Right renal cortex interstitium (tissue), 3 donors: ENCODE measurements around the gene PTPA. TPM values are rescaled to one million over a fixed set of nuclear protein-coding genes. Genes with fewer than 3 reads are reported as not detected.

ENCODE experiments used
- DNase-seq, 3 donors: peaks; one replicate each; pipeline ENCODE4 v3.0.0-alpha.2; 2013; ENCODE audit warnings: low read depth in 3 of 3, low spot score in 2 of 3
- polyA plus RNA-seq, 3 donors: library from polyadenylated mRNA; unstranded; fragments of 120-200 nt; gene quantifications; one replicate each; pipeline ENCODE4 v1.2.1, GENCODE V29; 2013; ENCODE audit not compliant: insufficient read length in 3 of 3

The PTPA gene
- polyA plus RNA-seq, 3 donors = 116 to 119 (median 119) TPM

DNA sequence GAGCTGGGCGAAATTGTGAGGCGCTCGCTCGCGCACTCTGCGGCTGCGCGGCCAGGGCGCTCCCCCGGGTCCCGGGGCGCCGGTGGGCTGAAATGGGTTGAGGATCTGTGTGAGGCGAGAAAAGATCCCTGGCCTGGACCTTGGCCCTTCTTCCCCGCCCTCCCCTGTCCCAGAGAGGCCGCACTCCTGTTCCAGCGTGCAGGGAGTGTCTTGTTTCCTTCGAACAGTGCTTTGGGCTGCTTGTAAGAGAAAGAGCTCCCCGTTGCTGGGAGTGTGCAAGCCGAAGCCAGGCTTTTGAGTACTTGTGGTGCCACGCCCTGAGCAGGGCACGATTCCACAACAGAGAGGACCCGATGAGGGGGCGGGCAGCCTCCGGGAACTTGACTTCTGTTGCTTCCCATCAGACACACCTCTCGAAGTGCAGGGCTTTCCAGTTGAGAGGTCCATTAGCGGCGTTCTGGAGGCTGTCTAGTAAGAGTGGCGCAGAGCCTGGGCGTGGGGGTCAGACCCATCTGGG, 29.8 kb upstream of the PTPA start:
- no peak for DNase-seq

DNA sequence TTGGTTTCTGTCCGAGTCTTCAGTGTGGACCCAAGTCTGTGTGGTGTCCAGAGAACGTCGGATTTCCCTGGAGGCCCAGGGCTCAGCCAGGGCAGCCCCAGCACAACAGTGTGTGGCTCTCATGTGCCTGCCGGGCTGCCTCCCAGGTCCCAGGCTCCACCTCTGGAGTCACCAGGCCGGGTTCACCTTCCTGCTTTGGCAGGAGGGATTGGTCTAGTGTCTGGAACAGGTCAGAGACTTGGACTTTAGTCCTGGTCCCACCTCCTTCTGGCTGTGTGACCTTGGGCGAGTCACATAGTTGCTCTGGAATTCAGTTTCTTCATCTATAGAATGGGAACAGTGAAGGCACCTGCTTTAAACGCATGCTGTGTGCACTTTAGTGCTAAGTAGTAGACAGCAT, 27.1 kb upstream of the PTPA start:
- no peak for DNase-seq

DNA sequence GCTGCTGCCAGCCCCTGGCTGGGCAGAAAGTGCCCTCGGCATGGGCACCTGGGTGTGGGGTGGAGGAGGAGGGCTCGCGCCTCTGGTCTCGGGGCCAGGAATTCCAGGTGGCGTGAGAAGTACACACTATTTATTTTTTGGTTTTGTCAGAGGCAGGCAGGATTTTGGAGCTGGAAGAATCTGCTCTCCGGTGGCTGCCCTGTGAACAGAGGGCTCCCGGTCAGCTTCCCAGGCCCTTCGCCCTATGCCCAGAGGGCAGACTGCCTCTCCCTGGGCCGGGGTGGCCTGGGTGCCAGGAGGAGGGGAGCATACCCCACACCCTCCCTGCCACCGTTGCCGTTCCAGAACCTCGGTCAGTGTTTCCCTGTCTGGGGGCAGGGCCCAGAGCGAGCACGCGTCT, 22.0 kb upstream of the PTPA start:
- DNase-seq = no peak

DNA sequence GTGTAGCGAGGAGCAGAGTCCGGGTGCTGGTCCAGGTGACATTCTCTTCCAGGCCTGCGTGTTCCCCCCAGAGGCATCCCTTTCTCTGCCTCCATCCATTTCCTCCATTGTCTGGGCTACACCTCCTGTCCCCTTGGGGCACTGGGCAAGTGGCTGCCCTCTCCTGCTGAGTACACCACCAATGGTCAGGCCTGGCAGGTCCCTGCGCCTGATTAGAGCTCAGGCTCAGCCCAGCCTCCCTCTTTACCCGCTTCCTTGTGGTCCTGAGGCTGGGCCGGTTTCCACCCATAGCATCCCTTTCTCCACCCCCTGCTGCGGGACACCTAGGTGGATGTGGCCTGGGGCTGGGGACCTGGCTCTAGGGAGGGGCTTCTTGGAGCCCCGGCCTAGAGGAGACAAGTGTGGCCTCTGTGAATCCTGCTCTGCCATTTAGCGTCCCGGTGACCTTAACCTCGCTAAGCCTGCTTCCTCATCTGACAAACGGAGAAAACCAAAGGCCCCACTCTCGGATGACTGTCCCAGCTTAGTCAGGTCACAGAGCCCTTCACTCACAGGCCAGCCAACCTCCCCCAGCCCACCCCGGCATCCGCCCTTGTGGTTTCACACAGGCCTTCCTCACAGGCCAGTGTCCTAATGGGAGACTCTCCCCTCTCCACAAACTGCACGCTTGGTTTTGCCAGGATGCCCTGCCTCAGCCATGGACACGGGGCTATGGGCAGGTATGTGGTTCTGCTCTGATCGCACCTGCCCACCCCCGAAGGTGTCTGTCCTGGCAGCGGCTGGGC, 17.4 kb upstream of the PTPA start:
- no peak for DNase-seq

DNA sequence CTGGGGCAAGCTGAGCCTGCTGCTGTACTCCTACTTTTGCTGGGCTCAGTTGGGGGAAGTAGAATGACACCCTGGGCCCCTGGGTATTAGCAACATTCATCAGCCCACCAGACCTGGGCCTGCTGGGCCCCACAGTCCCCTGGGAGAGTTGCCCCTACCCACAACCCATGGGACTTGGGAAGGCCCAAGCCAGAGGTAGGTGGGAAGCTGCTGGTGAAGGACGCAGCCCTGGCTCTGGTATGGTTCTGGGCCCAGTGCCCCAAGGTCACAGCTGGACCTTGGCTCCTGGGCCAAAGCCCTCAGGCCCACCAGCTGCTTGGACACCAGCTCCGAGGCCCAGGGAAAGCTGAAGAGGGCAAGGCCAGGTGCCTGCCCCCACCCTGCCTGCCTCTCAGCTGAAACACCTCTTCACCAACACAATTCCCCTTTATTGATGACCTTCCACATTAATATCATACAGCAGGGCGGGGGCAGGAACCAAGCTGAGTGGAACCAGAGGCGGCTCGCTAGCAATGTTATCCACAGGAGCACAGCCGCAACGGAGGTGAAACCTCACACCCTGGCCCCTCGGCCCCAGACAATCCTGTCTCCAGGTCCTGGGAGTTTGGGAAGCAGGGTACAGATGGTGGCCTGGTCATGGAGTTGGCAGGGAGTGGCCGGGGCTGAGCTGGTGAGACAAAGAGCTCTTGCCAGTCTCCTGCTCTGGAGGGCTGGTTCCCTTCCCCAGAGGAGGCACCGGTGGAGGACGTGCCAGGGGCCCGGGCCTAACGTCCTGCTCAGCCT, 16.6 kb upstream of the PTPA start:
- DNase-seq = no peak

DNA sequence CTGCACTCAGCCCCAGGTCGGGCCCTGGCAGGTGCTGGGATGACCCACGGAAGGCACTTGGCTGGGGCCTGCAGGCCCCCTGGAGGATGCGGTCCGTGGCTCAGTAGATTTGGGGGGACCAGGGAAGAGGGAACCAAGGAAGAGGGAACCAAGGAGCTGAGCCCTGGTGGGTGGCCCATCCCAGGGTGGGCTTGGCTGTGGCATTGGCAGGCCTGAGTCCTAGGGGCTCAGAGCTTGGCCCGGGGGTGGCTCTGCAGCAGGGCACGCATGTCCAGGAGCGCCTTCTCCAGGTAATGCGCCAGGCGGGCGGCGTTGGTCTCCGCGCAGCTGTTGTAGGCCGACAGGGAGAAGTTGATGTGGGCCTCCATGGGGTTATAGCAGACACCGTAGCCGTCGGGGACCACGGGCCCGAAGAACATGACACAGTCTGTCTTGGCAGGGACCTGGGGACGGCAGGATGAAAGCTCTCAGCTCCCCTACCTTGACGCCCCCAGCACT, 16.0 kb upstream of the PTPA start:
- DNase-seq = no peak

DNA sequence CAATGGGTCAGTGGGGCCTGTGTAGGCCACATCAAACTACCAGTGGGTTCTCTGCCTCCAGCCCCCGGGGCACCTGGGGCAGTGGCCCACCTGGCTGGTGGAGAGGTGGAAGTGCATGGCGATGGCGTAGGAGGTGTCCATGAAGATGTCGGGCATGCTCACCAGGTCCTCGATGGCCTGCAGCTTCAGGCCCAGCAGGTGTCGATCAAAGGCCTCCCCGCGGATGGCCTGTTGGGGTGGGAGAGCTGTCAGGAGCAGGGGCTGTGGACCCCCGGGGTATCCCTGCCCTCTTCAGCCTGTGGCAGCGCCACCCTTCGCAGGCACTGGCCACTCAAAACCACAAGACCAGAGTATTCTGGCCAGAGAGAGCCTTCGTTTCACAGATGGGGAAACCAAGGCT, 15.3 kb upstream of the PTPA start:
- no peak for DNase-seq

DNA sequence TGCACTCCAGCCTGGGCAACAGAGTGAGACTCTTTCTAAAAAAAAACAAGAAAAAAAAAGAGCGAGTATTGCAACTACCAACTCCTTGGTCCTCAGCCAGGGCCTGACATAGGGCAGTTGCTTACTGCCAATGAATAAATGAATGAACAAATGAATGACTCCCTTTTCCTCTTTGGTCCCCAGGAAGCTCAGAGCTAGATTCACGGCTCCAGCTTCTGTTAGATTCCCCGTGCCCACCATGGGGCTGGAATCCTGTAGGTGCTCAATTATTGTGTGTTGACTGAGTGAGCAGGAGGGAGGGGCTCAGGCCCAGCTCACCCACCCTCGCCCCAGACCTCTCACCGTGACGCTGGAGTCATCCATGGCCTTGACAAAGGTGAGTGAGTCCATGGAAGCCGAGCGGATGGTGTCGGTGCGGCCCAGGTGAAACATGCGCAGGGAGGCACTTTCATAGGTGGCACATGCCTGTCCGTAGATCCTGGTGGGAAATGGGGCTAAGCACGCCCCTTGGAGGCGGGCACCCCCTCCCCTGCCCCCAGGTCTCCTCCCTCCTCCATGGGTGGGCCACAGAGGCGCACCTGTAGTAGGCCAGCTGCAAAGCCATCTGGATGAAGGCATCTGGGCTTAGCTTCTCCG, 13.4 kb upstream of the PTPA start:
- no peak for DNase-seq

DNA sequence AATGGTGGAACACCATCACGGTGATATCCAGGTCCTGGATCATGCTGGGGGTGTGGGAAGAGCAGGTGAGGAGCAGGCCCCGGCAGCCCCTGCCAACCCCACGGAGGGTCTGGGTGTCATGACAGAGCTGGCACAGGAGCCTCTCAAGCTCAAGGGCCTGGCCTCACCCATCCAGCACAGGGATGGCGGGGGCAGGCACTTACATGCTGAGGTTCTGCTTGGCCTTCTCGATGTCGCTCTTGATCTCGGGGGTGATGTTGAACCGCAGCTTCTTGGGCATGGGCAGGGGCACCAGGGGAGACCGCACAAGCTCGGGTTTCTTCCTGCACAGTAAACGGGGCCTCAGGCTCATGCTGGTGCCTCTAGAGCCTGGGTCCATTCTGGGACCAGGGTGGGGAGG, 12.9 kb upstream of the PTPA start:
- DNase-seq = no peak

DNA sequence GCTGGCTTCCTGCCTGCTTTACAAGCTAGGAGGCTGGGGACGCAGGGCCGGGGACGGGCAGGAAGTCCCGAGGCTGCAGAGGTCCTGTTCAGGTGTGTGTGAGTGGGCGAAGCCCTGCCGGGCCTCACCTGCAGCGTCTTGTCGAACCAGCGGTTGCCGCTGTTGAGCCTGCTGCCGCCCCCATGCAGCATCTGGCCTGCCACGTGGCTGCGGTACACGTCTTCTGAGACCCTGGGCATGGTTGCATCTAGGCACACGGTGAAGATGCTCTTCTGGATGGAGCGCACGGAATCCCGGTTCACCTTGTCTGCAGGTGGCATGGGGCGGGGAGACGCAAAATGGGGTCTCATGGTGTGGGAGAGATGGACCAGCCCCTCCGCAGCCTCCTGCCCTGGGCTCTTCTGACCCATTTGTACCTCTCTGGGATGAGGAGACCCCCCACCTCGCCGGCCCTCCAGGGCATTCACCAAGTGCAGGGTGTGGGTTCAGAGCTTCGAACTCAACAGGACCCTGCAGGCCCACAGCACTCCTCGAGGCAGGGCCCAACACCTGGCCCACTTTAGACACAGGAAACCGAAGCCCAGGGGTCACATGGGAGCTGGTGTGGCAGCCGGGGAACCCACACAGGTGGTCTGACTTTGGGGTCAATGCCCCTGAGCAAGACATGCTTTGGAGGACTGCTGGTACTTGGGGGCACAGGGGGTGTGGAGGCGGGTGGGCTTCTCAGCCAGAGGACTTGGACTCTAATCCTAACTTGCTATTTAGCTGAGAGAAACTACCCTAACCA, 10.6 kb upstream of the PTPA start:
- no peak for DNase-seq

DNA sequence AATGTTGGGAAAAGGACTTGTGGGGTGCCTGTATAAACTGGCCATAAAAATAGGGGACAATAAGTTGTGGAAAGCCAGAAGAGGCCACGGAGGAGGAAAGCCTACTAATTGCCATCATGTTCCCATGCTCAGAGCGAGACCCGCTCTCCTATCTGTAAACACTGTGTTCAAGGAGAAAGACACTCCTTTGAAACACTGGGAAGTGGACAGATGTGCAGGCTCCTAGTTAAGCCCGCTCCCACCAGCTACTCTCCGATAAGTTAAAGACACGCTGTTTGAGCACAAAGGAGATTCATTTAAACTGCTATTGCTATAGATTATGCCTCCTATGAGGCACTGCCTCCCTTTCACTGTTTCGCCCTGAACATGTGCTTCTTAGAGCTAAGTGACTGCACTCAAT, 9.9 kb upstream of the PTPA start:
- DNase-seq = no peak

DNA sequence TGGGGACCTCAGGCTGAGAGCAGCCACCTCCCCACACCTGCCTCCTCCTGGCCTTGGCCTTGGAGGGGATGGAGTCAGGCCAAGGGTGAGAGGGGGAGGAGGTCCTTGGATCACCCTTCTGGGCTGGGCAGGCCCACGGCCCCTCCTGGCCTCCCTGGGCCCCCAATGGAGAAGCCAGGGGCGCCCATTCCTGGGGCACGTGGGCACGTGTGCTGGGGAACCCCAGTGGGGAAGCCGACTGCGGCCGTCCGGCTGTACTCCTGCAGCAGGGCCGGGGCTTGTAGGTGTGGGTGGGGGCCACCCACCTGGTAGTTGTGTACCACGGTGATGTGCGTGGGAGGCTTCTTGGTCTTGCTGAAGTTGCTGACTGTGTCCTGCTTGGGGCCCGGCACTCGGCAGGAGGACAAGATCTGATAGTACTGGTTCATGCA, 9.1 kb upstream of the PTPA start:
- DNase-seq = no peak

DNA sequence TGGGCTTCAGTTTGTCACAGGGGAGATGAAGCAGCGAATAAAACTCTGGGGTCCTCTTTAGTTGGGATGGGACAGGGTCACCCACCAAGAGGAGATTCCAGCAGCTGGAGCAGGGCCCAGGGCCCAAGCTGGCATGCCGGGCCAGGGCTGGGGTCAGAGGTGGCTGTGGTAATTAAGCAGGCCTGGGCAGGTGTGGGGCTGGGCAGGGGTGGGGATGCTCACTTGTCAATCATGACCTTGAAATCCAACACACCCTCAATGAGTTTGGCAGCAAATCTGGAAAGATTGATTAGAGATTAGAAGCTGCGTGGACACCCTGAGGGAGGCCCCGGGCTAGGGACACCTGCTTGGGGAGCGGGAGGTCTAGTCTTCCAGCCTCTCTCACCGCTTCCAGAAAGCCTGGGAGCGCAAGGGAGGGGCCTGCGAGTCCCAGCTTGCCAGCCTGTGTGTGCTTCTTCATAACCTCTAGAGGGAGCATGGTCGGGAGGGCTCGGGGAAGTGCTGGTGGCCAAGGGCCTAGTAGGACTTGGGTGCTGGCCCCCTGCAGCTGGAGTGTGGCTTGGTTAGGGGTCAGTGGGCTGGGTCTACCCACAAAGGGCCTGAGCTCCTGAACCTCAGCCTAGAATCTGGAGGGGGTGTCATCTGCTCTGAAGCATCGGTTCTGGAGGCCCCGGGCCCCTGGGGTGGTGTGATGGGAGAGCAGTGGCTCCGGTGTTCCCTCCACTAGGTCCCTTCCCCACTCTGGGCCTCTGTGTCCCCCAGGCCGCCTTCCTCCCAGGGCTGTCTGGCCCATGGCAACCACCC, 8.2 kb upstream of the PTPA start:
- no peak for DNase-seq

DNA sequence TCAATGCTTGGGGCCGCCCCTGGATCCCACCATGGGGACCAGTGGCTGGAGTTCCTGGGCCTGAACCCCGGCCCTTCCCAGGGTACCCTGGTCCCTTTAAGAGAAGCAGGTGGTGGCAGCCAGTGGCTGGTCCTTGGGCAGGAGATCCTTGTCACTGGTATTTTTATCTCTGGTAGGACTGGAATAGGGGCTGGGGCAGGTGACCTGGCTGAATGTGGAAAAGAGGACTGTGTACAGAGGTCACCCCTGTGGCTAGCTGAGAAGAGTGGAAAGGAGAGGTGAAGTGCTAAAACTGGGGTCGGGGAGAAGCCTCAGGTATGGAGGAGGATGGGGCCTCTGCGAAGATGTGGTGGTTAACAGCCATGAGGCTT, 7.6 kb upstream of the PTPA start:
- no peak for DNase-seq

DNA sequence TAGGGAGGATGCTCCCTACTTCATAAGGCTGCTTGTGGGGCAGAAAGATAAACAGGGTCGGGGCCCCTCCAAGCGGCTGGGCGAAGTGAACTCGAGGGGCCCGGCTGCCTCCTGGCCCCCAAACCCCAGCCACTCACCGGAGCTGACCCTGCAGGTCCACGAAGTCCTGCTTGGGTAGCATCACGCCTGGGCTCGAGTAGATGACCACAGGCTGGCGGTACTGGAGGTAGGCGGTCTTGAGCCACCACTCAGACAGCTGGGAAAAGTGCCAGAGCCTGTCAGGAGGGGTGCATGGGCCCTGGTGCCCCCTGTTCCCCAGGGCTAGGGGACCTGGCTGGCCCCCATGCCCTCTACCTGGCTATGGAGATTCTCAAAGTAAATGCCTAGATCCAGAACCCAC, 7.2 kb upstream of the PTPA start:
- no peak for DNase-seq

DNA sequence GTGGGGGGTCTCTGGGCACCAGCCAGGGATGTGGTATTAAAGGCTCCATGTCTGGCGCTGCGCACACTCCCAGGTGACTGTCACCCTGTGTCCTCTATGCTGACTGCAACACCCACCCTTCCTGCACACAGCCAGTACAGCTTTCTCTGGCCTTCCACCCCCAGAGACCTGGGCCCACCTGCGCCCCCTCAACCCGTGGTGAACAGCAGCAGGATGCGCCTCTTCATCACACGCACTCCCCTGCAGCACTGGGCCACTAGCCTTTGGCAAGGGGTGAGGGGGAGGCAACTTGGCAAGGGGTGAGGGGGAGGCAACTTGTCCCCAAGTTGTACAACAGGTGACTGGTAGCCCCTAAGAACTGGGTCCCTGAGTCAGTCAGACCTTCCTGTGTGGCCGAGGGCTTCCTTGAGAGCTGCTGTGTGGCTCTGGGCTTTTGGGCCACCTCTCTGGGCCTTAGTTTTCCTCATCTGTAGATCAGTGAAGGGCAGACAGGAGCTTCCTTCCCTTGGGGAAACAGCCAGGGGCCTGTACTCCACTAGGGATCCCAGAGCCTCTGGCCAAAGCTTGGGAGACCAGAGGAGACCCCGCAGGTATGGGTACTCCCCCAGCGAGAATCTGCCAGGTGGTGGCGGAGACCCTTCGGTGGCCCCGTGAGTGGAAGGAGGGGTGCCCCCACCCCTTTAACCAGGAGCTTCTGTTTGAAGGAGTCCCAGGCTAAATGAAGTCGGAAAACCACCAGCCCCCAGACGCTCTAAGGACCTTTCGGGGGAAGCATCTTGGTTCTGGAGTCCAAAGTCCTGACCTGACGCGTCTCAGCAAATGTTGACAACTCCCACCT, 5.1 kb upstream of the PTPA start:
- DNase-seq = no peak

DNA sequence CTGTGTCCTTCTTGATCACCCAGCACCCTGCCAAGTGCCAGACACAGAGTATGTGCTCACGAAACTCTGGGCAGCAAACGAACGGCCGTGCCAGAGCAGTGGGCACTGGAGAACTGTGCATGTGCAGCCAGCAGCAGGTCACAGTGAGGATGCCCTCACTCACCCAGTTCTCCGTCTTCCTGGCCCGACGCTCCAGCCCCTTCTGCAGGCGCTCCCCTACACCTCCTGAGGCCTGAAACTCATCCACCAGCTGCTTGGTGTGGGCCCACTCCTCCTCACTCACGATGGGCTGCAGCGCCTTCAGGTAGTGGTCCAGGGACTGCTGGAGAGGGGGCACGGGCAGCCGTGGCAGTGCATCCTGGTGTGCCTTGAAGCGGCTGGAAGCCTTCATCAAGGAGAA, 3.6 kb upstream of the PTPA start:
- DNase-seq = no peak

DNA sequence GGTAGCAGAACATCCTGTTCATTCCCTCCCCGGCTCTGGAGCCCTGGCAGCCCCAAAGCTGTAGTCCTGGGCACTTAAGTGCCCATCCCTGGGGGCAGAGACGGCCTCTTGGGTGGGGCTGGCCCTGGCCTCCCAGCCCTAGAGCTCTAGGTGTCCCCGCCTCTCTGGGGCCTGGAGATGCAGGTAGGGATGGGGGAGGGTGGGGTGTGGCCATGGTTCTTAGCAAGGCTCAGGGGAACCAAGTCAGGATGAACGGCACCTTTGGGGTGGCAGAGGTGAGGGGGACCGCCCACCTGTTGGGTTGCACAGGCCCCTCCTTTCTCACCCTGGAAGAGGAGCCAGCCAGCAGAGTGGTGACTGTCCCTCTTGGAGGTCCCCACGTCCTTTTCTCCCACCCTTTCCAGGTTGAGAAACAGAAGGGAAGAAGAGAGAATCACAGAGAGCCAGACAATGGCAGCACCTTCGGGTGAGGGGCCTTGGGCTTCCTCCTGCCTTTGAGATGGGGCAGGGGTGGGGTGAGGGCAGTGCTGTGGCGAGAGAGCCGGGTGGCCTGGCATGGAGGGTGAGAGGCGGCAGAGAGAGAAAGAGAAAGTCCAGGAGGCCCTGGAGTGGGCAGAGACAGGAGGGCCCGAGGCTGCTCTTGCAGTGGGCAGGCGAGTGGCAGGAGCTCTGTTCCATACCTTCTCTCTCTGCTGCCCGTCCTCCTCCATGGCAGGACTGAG, 3.0 kb upstream of the PTPA start:
- no peak for DNase-seq
